NCI-H510A treated with DMSO at 0.1 percent for 48 hours (cell line): ENCODE data around the gene PLA2G4A.

ENCODE experiments used
- DNase-seq: peaks from one replicate; lab custom pipeline; 2025; lab: John Stamatoyannopoulos, UW

PLA2G4A gene

GRCh38 chr1:186978596-186979556, 150.1 kb downstream of the PLA2G4A start:
- DNase-seq: no peak

- no peak for DNase-seq
These were observed 151.7 kb downstream of the PLA2G4A start for GRCh38 chr1:186980400-186980799.

- DNase-seq: no peak
These were observed 153.4 kb downstream of the PLA2G4A start for GRCh38 chr1:186982116-186982515.

- no peak for DNase-seq
These were observed 154.6 kb downstream of the PLA2G4A start for GRCh38 chr1:186983327-186983726.

- DNase-seq: no peak
These were observed 156.2 kb downstream of the PLA2G4A start for GRCh38 chr1:186984959-186985358.

GRCh38 chr1:186985889-186986491, 157.2 kb downstream of the PLA2G4A start:
- peak; percentile 45 for DNase-seq

GRCh38 chr1:186987065-186987464, 158.3 kb downstream of the PLA2G4A start:
- DNase-seq: no peak

GRCh38 chr1:186987769-186988168, 159.0 kb downstream of the PLA2G4A start:
- DNase-seq: no peak

GRCh38 chr1:186993996-186994395, 165.2 kb downstream of the PLA2G4A start:
- no peak for DNase-seq

- DNase-seq: no peak
These were observed 166.1 kb downstream of the PLA2G4A start for GRCh38 chr1:186994897-186995296.

- DNase-seq: no peak
These were observed 168.1 kb downstream of the PLA2G4A start for GRCh38 chr1:186996816-186997215.

- no peak for DNase-seq
These were observed 169.1 kb downstream of the PLA2G4A start for GRCh38 chr1:186997877-186998276.

- no peak for DNase-seq
These were observed 170.8 kb downstream of the PLA2G4A start for GRCh38 chr1:186999506-186999905.

- no peak for DNase-seq
These were observed 172.6 kb downstream of the PLA2G4A start for GRCh38 chr1:187001198-187001889.

- no peak for DNase-seq
These were observed 174.6 kb downstream of the PLA2G4A start for GRCh38 chr1:187003353-187003752.

GRCh38 chr1:187006896-187007295, 178.1 kb downstream of the PLA2G4A start:
- no peak for DNase-seq

- DNase-seq: no peak
These were observed 180.6 kb downstream of the PLA2G4A start for GRCh38 chr1:187009320-187009719.

- DNase-seq: no peak
These were observed 182.0 kb downstream of the PLA2G4A start for GRCh38 chr1:187010571-187011309.

- DNase-seq: no peak
These were observed 184.9 kb downstream of the PLA2G4A start for GRCh38 chr1:187013582-187014200.

GRCh38 chr1:187018291-187018690, 189.5 kb downstream of the PLA2G4A start:
- no peak for DNase-seq

GRCh38 chr1:187027253-187027652, 198.5 kb downstream of the PLA2G4A start:
- no peak for DNase-seq
